Stomach (tissue), 9 donors: Measurements from ENCODE around the gene VGLL2. TPM values are rescaled to one million over a fixed set of nuclear protein-coding genes. Genes with fewer than 3 reads are reported as not detected.

Experiments
- DNase-seq, 2 donors: peaks; one replicate each; pipeline versions ENCODE4 v3.0.0 to v3.0.0-alpha.2; 2013 to 2019
- H3K27ac ChIP-seq, 5 donors: fragments of 200-600 bp in 4 of 5; sonication (generic) in 4 of 5; one replicate each; pipeline ENCODE4 v1.5.1; 2013 to 2019; ENCODE audit warnings: mild to moderate bottlenecking in 1 of 5, moderate library complexity in 1 of 5
- H3K27me3 ChIP-seq, 3 donors: fragments of 200-600 bp; sonication (generic); one replicate each; pipeline ENCODE4 v1.5.1; 2017 to 2019; ENCODE audit warnings: mixed run types in 1 of 3
- H3K36me3 ChIP-seq, 4 donors: fragments of 200-600 bp; sonication (generic); 1 replicate in 3 of 4; 2 replicates in 1 of 4; pipeline ENCODE4 v1.5.1; 2016 to 2019
- H3K4me1 ChIP-seq, 4 donors: fragments of 200-600 bp; sonication (generic); one replicate each; pipeline ENCODE4 v1.5.1; 2016 to 2019
- H3K4me3 ChIP-seq, 4 donors: fragments of 200-600 bp; sonication (generic) in 3 of 4; one replicate each; pipeline ENCODE4 v1.5.1; 2016 to 2019; ENCODE audit warnings: mild to moderate bottlenecking in 1 of 4
- H3K9me3 ChIP-seq, 4 donors: fragments of 200-600 bp; sonication (generic); one replicate each; pipeline ENCODE4 v1.5.1; 2016 to 2019
- EP300 ChIP-seq: sonication (generic); formaldehyde crosslinking; IDR thresholded peaks from one replicate; pipeline ENCODE4 v1.6.1; 2017; ENCODE audit warnings: antibody characterized with exemption
- POLR2A ChIP-seq, 4 donors: fragments of 450-650 bp; IDR thresholded peaks; one replicate each; pipeline ENCODE4 v1.6.1; 2016; ENCODE audit warnings: antibody characterized with exemption in 4 of 4, control low read depth in 2 of 4, mild to moderate bottlenecking in 1 of 4, moderate library complexity in 1 of 4
- POLR2AphosphoS5 ChIP-seq, 3 donors: sonication (generic); formaldehyde crosslinking; IDR thresholded peaks; one replicate each; pipeline ENCODE4 v1.6.1; 2016; ENCODE audit warnings: antibody characterized with exemption in 3 of 3
- WGBS, 5 donors: extraction: QIAGEN DNeasy Blood & Tissue Kit in 3 of 5; methylation state at CpG; one replicate each; pipeline versions ENCODE4 v1.1.5 to v1.1.7; 2013 to 2018; 5-methylcytosine and 5-hydroxymethylcytosine counted together
- intact Hi-C: fragments of 100-400 bp; cut with DNase I; formaldehyde crosslinking; loops from one replicate; pipeline ENCODE4 v1.15.1; 2023; ENCODE audit warnings: low total_unique reads
- polyA plus RNA-seq, 3 donors: library from polyadenylated mRNA; stranded (reverse); fragments of 200-250 nt; gene quantifications; one replicate each; pipeline ENCODE4 v1.2.3, GENCODE V29; 2013
- total RNA-seq, 5 donors: library from RNA; depleted of rRNA; stranded (reverse); fragments of >200 nt; gene quantifications; one replicate each; pipeline versions ENCODE4 v1.1.0 to v1.2.3, GENCODE V29; 2014 to 2016
- TF ChIP-seq, protein P1 (sequence below), 7 experiments: fragments of 450-650 bp in 4 of 7; fragments of 200-600 bp in 3 of 7; sonication (generic) in 3 of 7; IDR thresholded peaks; one replicate each; pipeline ENCODE4 v1.5.1; 2016 to 2019; ENCODE audit warnings: antibody characterized with exemption in 7 of 7, control low read depth in 2 of 7, mild to moderate bottlenecking in 1 of 7
- donor health status: healthy with polysubstance abuse.
- donor health status: Bipolar disorder and iron deficiency.
- donor health status: healthy.

Gene VGLL2
- total and polyA plus RNA-seq, 8 donors: 1.2 TPM; not detected in 7

GRCh38 chr6:117266257-117267053 is 1.1 kb downstream of the VGLL2 start:
- H3K4me3 ChIP-seq: peak overlapping the region in 3 of 4 donors; percentile 40 to 58 (median 51)
- no peak for DNase-seq
- H3K27me3 ChIP-seq: peaks cover 24 to 100% (median 88%) of the 10 kb centered on the region in 3 donors
- H3K36me3 ChIP-seq: no peaks in the 10 kb centered on the region
- WGBS, 5 donors: 10 to 14% (median 12%) methylated on average over 16 of the region's 16 CpGs
- H3K4me1 ChIP-seq: peaks cover 30 to 44% (median 35%) of the 10 kb centered on the region in 4 donors
- peaks cover 0 to 10% (median 0%) of the 10 kb centered on the region in 4 donors for H3K9me3 ChIP-seq
- intact Hi-C loops: no loop called here
- no peak overlapping the region for H3K27ac ChIP-seq
- no peak for TF ChIP-seq POLR2A (IDR thresholded peaks at IDR 0.05)

GRCh38 chr6:117267054-117267347 is 1.6 kb downstream of the VGLL2 start:
- TF ChIP-seq, protein P1, sequence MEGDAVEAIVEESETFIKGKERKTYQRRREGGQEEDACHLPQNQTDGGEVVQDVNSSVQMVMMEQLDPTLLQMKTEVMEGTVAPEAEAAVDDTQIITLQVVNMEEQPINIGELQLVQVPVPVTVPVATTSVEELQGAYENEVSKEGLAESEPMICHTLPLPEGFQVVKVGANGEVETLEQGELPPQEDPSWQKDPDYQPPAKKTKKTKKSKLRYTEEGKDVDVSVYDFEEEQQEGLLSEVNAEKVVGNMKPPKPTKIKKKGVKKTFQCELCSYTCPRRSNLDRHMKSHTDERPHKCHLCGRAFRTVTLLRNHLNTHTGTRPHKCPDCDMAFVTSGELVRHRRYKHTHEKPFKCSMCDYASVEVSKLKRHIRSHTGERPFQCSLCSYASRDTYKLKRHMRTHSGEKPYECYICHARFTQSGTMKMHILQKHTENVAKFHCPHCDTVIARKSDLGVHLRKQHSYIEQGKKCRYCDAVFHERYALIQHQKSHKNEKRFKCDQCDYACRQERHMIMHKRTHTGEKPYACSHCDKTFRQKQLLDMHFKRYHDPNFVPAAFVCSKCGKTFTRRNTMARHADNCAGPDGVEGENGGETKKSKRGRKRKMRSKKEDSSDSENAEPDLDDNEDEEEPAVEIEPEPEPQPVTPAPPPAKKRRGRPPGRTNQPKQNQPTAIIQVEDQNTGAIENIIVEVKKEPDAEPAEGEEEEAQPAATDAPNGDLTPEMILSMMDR (IDR thresholded peaks at IDR 0.05): no peak
- TF ChIP-seq POLR2A (IDR thresholded peaks at IDR 0.05) (no peak), POLR2AphosphoS5 (IDR thresholded peaks at IDR 0.05) (no peak)
- Histone ChIP-seq H3K9me3 (peaks cover 0 to 10% (median 0%) of the 10 kb centered on the region in 4 donors), H3K27ac (no peak overlapping the region), H3K4me1 (peaks cover 30 to 44% (median 35%) of the 10 kb centered on the region in 4 donors), H3K36me3 (no peaks in the 10 kb centered on the region), H3K27me3 (peaks cover 24 to 100% (median 93%) of the 10 kb centered on the region in 3 donors), H3K4me3 (no peak overlapping the region)
- intact Hi-C loops: no loop called here
- WGBS, 5 donors: 17 to 24% (median 19%) methylated on average over 5 of the region's 5 CpGs
- DNase-seq: no peak

GRCh38 chr6:117267766-117268534 is 2.6 kb downstream of the VGLL2 start:
- H3K27me3 ChIP-seq: peaks cover 24 to 100% (median 88%) of the 10 kb centered on the region in 3 donors
- intact Hi-C loops: no loop called here
- 10 to 16% (median 15%) methylated on average over 10 to 11 of the region's 11 CpGs for WGBS, 5 donors

GRCh38 chr6:117268924-117269323 is 3.6 kb downstream of the VGLL2 start:
- no peak for TF ChIP-seq POLR2A (IDR thresholded peaks at IDR 0.05)
- TF ChIP-seq POLR2AphosphoS5 (IDR thresholded peaks at IDR 0.05): no peak
- TF ChIP-seq, protein P1 (IDR thresholded peaks at IDR 0.05): no peak
- TF ChIP-seq EP300: no peak
- no peaks in the 10 kb centered on the region for H3K9me3 ChIP-seq
- 12 to 31% (median 23%) methylated on average over 1 of the region's 1 CpG for WGBS, 5 donors
- no peak overlapping the region for H3K4me3 ChIP-seq
- intact Hi-C loops: no loop called here
- no peak overlapping the region for H3K27ac ChIP-seq
- peaks cover 18 to 100% (median 79%) of the 10 kb centered on the region in 3 donors for H3K27me3 ChIP-seq
- no peaks in the 10 kb centered on the region for H3K36me3 ChIP-seq
- no peak for DNase-seq
- H3K4me1 ChIP-seq: peaks cover 30 to 44% (median 35%) of the 10 kb centered on the region in 4 donors

More at GRCh38 chr6:117267766-117268534, 2.6 kb downstream of the VGLL2 start:
- Histone ChIP-seq H3K27ac (no peak overlapping the region), H3K36me3 (no peaks in the 10 kb centered on the region), H3K4me3 (no peak overlapping the region), H3K9me3 (peaks cover 0 to 7% (median 0%) of the 10 kb centered on the region in 4 donors), H3K4me1 (peaks cover 30 to 44% (median 35%) of the 10 kb centered on the region in 4 donors)
- no peak for DNase-seq
- TF ChIP-seq POLR2A (IDR thresholded peaks at IDR 0.05): no peak
- TF ChIP-seq POLR2AphosphoS5 (IDR thresholded peaks at IDR 0.05): no peak
- no peak for TF ChIP-seq EP300

DNA sequence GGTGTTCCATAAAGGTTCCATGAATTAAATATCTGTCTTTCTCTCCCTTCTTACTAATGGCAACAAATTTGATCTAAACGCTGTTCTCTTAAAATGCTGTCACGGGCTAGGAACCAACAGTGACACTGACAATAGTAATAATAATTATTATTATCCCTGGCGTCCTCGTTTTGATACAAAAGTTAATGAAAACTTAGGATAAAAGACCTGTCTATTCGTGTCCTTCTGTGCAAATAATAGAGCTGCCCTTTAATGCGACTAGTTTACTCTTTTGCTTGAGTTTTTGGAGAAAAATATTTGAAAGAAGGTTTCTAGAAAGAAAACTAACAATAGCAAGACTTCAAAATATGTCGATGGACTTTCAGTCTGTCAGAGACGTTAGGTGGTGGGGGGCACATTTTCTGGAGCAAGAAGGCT is 4.3 kb downstream of the VGLL2 start:
- no peak for DNase-seq
- H3K4me3 ChIP-seq: peak overlapping the region in 2 of 4 donors; percentile 44 to 49
- WGBS, 5 donors: 7 to 12% (median 11%) methylated on average over 8 of the region's 8 CpGs

More for the DNA sequence above, 4.3 kb downstream of the VGLL2 start:
- Histone ChIP-seq H3K4me1 (peaks cover 25 to 38% (median 31%) of the 10 kb centered on the region in 4 donors), H3K9me3 (no peaks in the 10 kb centered on the region), H3K36me3 (no peaks in the 10 kb centered on the region), H3K27me3 (peaks cover 18 to 100% (median 72%) of the 10 kb centered on the region in 3 donors), H3K27ac (no peak overlapping the region)
- intact Hi-C loops: no loop called here
- TF ChIP-seq EP300: no peak
- TF ChIP-seq, protein P1 (IDR thresholded peaks at IDR 0.05): no peak
- TF ChIP-seq POLR2A (IDR thresholded peaks at IDR 0.05): no peak
- TF ChIP-seq POLR2AphosphoS5 (IDR thresholded peaks at IDR 0.05): no peak
